DOHH2 (cell line): ENCODE measurements around the gene DXO.
"Not testable (repeated sequence)": the region's sequence is repeated elsewhere in the genome, so short reads cannot be mapped to it uniquely, and the experiment has no call there.

Experiments used
- EZH2phosphoT487 ChIP-seq: fragments of 200-600 bp; sonication (generic); IDR thresholded peaks from 2 replicates; pipeline ENCODE4 v1.6.1; 2017; ENCODE audit warnings: borderline replicate concordance, mild to moderate bottlenecking, antibody characterized with exemption, low read length, moderate library complexity, mixed read lengths
- TF ChIP-seq, protein P1 (sequence below): fragments of 200-600 bp; sonication (generic); IDR thresholded peaks from one replicate; pipeline ENCODE4 v1.5.1; 2014; ENCODE audit warnings: antibody characterized with exemption, mild to moderate bottlenecking, low read depth, low read length; ENCODE audit not compliant: poor library complexity, severe bottlenecking

DNA sequence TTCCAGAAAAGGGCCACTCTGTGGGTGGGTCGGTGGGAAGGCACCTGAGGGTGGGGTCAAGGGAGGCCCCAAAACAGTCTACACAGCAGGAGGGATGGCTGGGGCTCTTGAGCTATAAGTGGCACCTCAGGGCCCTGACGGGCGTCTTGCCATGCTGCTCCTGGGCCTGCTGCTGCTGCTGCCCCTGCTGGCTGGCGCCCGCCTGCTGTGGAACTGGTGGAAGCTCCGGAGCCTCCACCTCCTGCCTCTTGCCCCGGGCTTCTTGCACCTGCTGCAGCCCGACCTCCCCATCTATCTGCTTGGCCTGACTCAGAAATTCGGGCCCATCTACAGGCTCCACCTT lies 33.6 kb upstream of the DXO start:
- TF ChIP-seq, protein P1, sequence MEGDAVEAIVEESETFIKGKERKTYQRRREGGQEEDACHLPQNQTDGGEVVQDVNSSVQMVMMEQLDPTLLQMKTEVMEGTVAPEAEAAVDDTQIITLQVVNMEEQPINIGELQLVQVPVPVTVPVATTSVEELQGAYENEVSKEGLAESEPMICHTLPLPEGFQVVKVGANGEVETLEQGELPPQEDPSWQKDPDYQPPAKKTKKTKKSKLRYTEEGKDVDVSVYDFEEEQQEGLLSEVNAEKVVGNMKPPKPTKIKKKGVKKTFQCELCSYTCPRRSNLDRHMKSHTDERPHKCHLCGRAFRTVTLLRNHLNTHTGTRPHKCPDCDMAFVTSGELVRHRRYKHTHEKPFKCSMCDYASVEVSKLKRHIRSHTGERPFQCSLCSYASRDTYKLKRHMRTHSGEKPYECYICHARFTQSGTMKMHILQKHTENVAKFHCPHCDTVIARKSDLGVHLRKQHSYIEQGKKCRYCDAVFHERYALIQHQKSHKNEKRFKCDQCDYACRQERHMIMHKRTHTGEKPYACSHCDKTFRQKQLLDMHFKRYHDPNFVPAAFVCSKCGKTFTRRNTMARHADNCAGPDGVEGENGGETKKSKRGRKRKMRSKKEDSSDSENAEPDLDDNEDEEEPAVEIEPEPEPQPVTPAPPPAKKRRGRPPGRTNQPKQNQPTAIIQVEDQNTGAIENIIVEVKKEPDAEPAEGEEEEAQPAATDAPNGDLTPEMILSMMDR: not testable (repeated sequence)
- not testable (repeated sequence) for TF ChIP-seq EZH2phosphoT487
